GM18520 (cell line): ENCODE measurements around the gene DNAJB1.

Experiments used
- ATAC-seq: cut with Tn5 transposase; IDR thresholded peaks from one replicate; pipeline ENCODE4 v1.9.1; 2021; ENCODE audit not compliant: unreplicated experiment

The DNAJB1 gene

GRCh38 chr19:14473978-14474578, 44.1 kb downstream of the DNAJB1 start:
- ATAC-seq = no peak

DNA sequence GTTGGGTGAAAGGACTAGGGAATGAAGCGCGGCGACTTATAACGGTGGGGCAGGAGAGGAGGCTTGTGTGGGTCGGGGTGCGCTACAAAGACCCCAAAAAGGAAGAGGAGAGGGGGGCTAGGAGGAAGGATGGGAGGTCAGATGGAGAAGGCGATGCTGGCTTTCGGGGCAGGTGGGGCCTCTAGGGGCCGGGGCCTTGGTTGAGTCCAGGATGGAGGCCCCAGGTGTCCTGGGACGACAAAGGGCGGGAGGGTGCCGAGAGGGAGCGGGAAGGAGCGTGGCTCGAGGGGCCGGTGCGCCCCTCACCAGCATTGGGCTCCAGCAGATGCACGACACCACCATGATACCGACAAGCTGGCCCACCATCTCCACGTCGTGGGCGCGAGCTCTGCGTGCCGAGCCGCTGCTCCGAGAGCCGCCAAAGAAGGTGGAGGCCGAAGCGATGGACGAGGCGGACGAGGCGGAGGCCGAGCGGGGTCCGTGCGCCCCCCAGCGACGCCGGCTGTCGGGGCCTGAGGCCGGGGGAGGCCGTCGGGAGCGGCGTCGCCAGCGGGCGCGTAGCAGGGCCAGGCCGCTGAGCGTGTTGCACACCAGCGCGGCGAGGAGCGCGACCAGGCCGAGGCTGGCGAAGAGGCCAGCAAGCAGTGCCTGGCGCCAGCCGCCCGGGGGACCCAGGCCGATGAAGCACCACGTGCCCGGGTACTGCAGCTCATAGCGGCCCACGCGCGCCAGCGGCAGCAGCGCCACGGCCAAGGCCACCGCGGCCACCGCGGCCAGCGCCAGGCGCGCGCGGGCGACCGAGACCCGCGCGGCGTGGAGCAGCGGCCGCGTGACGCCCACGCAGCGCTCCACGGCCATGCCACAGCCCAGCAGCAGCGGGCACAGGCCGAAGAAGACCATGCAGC, 44.9 kb downstream of the DNAJB1 start:
- ATAC-seq = no peak

DNA sequence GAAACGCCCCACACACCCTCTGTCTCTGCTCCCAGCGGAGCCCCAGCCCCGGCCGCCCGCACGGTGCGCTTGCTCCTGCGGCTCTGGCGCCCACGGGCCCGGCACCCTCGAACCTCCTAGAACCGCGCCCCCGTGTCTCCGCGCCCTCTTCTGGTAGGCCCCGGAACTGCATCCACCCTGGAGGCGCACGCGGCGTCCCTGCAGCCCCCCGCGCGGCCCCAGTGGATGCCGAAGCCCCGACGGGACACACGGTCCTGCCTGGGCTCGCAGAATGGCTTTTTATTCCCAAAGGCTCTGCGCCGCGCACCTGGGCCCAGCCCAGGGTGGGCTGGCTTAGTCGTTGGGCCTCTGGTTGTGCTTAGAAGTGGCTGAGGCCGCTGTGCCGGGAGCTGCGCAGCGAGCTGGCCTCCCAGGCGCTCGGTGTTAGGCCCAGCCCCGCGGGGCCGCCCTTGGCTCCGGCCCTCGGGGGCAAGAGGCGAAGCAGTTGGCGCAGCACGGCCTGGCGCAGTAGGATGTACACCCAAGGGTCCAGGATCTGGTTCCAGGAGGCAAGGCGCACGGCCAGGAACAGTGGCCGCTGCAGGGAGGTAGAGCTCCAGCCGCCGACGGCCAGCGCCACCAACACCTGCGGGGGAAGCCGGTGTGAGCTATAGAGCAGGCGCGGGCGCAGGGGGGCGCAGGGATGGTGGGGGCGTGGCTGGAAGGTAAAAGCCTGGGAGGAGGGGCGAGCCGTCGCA, 45.8 kb downstream of the DNAJB1 start:
- no peak for ATAC-seq

- ATAC-seq = no peak
Measured at GRCh38 chr19:14471436-14472187, 46.6 kb downstream of the DNAJB1 start.

DNA sequence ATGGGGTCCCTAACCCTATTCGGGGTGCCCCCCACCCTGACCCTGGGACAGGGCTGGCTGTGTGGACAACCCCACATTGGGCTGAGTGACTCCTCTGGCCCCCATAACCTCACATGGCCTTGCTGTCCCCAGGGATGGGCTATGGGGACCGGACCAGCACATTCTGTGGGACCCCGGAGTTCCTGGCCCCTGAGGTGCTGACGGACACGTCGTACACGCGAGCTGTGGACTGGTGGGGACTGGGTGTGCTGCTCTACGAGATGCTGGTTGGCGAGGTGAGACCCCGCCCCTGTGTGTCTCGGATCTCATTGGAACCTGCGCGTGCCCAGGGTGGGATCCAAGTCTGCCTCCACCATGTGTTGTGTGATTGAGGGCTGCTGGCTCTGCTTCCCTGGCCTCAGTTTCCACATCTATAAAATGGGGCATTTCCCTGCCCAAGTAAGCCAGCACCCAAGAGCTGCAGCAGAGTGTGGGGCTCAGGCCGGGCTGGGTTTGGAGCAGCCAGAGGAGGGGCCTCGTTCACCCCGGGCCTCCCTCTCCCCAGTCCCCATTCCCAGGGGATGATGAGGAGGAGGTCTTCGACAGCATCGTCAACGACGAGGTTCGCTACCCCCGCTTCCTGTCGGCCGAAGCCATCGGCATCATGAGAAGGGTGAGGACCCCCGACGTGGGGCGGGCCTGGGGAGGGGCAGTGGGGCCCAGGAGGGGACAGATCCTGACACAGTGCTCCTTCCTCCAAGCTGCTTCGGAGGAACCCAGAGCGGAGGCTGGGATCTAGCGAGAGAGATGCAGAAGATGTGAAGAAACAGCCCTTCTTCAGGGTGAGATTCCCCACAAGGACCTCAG, 47.9 kb downstream of the DNAJB1 start:
- ATAC-seq = no peak

GRCh38 chr19:14467816-14468215, 50.4 kb downstream of the DNAJB1 start:
- no peak for ATAC-seq

GRCh38 chr19:14467391-14467790, 50.8 kb downstream of the DNAJB1 start:
- ATAC-seq = no peak
